ENCODE results near the gene FAM43B.

DNA sequence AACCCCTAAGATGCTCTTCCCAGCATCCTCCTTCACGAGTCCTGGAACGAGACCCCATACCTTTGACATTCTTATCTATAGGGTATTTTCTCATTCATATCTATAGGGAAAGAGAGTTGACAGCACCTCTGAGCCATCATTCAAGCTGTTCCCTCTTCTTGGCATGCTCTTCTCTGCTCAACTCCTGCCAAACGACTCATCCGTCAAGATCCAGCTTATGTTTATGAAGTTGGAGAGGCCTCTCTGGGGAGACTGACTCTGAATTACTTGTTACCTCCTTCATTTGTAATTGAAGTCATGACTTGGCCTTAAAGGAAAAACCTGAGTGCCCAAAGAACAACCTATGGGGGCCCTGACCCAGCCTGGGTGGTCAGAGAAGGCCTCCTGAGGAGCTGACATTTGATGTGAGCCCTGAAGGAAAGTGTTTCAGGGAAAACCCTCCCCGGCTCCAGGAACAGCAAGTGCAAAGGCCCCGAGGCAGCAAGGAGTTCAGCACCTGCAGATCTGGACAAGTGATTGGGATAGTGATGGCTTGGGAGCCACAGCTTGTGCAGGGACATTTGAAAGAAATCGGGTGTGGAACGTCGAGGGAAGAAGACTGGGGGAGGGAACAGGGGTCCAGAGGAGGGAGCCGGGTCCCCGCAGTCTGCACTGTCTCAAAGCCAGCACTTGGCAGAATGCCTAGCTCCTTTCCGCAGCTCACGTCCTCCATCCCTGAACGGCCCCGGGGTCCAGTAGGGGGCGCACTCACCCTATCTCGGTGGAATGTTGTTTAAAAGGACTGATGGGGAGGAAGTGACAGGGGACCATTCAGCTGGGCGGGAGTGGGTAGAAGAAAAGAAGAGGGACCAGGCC, 22.5 kb downstream of the FAM43B start:
- TF ChIP-seq, protein P1, sequence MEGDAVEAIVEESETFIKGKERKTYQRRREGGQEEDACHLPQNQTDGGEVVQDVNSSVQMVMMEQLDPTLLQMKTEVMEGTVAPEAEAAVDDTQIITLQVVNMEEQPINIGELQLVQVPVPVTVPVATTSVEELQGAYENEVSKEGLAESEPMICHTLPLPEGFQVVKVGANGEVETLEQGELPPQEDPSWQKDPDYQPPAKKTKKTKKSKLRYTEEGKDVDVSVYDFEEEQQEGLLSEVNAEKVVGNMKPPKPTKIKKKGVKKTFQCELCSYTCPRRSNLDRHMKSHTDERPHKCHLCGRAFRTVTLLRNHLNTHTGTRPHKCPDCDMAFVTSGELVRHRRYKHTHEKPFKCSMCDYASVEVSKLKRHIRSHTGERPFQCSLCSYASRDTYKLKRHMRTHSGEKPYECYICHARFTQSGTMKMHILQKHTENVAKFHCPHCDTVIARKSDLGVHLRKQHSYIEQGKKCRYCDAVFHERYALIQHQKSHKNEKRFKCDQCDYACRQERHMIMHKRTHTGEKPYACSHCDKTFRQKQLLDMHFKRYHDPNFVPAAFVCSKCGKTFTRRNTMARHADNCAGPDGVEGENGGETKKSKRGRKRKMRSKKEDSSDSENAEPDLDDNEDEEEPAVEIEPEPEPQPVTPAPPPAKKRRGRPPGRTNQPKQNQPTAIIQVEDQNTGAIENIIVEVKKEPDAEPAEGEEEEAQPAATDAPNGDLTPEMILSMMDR (IDR thresholded peaks at IDR 0.05) = peak; percentile 35 to 79 (median 56)
- TF ChIP-seq POLR2A (IDR thresholded peaks at IDR 0.05) = no peak

Data from esophagus squamous epithelium (tissue), 4 donors.